Measurements from ENCODE around the gene CYTH1. TPM values are rescaled to one million over a fixed set of nuclear protein-coding genes. Genes with fewer than 3 reads are reported as not detected.

CYTH1 gene
- total and polyA plus RNA-seq, 8 donors, result 18.3 to 34.4 (median 23.5) TPM

DNA sequence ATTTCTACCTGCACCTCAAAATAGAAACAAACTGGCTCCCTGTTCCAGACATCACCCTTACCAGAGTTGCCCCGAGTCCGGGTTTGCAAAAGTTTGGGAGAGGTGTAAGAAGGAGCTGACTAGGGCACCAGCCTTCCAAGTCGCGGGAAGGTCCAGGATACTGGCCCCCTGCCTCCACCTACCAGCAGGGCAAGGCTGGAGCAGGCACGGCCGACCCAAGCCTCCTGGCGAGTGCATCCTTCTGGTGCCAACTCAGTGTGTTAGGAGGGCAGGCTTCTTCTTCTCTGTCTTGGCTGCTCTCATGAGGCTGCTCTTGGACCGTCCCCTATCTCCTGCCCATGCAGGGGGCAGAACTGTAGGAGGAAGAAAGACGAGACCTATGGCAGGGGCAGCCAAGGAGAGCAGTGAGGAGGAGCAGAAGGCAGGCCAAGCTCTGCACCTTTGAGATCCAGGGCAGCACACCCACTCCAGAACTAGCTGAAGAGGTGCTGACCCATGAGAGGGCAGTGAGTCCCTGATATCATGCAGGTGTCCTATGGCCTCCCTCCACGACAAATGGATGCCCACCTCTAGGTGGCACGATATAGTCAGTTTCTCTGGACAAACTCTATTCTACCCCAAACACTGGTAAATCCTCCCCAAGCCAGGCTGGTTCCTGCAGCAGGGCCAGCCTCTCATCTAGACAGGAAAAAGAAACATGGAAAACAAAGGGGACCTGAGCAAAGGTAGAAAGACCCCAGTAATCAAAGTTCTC, 54.4 kb downstream of the CYTH1 start:
- no peak overlapping the region for H3K27ac ChIP-seq
- 68 to 77% methylated on average over 11 of the region's 11 CpGs for WGBS, 2 donors
- peaks cover 0 to 15% (median 5%) of the 10 kb centered on the region in 3 donors for H3K4me1 ChIP-seq

DNA sequence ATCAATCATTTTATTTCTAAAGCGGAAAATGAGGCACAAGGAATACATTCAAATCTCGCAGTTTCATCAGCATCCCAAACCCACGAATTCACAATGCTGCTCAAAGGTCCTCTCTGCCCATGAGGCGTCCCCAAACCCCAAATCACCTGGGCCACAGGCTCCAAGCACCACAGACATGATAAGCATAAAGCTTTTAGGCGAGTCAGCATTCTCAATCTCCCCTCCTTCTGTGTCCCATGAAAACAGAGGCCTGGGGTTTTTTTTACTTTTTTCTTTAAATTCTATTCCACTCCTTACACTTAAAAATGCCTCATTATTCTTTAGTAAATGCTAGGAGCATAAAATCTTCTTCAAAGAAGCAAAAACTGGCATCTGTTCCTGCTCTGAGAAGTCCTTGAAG, 55.0 kb downstream of the CYTH1 start:
- Histone ChIP-seq H3K4me3 (no peak overlapping the region), H3K27ac (no peak overlapping the region), H3K4me1 (peaks cover 0 to 15% (median 5%) of the 10 kb centered on the region in 3 donors), H3K9me3 (no peaks in the 10 kb centered on the region), H3K27me3 (no peaks in the 10 kb centered on the region), H3K36me3 (no peaks in the 10 kb centered on the region)
- 87 to 91% methylated on average over 5 of the region's 5 CpGs for WGBS, 2 donors
- TF ChIP-seq, protein P1, sequence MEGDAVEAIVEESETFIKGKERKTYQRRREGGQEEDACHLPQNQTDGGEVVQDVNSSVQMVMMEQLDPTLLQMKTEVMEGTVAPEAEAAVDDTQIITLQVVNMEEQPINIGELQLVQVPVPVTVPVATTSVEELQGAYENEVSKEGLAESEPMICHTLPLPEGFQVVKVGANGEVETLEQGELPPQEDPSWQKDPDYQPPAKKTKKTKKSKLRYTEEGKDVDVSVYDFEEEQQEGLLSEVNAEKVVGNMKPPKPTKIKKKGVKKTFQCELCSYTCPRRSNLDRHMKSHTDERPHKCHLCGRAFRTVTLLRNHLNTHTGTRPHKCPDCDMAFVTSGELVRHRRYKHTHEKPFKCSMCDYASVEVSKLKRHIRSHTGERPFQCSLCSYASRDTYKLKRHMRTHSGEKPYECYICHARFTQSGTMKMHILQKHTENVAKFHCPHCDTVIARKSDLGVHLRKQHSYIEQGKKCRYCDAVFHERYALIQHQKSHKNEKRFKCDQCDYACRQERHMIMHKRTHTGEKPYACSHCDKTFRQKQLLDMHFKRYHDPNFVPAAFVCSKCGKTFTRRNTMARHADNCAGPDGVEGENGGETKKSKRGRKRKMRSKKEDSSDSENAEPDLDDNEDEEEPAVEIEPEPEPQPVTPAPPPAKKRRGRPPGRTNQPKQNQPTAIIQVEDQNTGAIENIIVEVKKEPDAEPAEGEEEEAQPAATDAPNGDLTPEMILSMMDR (IDR thresholded peaks at IDR 0.05), result no peak
- FAIRE-seq (no peak), DNase-seq (no peak), ATAC-seq (no peak)
- intact Hi-C loops (cut with DNase I), result no loop called here

More for the DNA sequence above, 54.4 kb downstream of the CYTH1 start:
- no peak for FAIRE-seq
- intact Hi-C loops (cut with DNase I), result no loop called here
- no peaks in the 10 kb centered on the region for H3K27me3 ChIP-seq
- no peak for ATAC-seq
- DNase-seq, result no peak
- H3K4me3 ChIP-seq, result no peak overlapping the region
- no peaks in the 10 kb centered on the region for H3K36me3 ChIP-seq
- no peaks in the 10 kb centered on the region for H3K9me3 ChIP-seq
- TF ChIP-seq, protein P1 (IDR thresholded peaks at IDR 0.05), result no peak

DNA sequence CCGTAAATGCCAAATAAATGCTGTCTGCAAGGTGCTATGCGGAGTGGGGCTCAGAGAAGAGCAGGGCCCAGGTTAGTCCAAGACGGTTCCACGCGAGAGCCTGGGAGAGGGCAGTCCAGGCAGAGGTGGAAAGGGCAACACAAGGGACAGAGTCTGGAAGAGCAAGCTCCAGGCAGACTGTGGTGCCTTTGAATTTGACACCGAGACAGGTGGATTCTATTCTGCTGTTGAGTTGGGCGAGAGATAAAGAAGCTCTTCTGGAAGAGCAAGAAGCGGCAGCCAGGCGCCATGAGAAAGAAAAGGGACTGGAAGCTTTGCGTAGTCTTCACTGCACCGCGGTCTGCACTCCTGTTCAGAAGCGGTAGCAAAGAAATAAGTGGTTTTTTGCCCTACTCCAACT, 55.6 kb downstream of the CYTH1 start:
- H3K36me3 ChIP-seq, result no peaks in the 10 kb centered on the region
- H3K27me3 ChIP-seq, result no peaks in the 10 kb centered on the region
- no peak overlapping the region for H3K4me3 ChIP-seq
- TF ChIP-seq, protein P1 (IDR thresholded peaks at IDR 0.05), result no peak
- no peak for DNase-seq
- no peak for ATAC-seq
- no peak overlapping the region for H3K27ac ChIP-seq
- no peak for FAIRE-seq
- peaks cover 0 to 15% (median 5%) of the 10 kb centered on the region in 3 donors for H3K4me1 ChIP-seq
- 96 to 98% methylated on average over 13 of the region's 13 CpGs for WGBS, 2 donors
- no peaks in the 10 kb centered on the region for H3K9me3 ChIP-seq
- intact Hi-C loops (cut with DNase I), result no loop called here

DNA sequence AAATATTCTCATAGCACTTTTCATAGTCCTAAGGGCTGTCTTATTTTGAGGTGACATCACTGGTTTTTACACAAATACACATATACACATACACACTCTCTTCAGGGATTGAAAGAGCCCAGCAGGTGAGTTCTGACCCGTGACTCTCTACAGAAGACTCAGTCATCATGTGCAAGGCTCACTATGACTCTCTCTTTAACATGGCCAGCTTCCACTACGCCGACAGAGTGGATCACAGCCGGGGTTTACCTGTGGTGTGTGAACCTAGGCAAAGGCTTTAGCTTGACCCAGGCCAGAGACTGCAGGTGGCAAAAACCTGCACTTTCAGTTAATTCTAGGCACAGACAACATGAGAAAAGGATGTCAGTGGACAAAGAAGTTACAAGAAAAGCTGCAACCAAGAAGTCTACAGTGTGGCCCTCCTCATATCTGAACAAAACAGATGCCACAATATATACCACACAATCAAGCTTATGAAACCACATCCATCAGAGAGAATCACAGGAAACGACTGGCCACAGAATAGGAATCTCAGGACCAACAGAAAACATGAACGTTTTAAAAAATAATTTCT, 56.5 kb downstream of the CYTH1 start:
- TF ChIP-seq, protein P1 (IDR thresholded peaks at IDR 0.05), result no peak
- no peaks in the 10 kb centered on the region for H3K9me3 ChIP-seq
- no peak overlapping the region for H3K4me3 ChIP-seq
- ATAC-seq (no peak), DNase-seq (no peak), FAIRE-seq (no peak)
- no peaks in the 10 kb centered on the region for H3K27me3 ChIP-seq
- no peaks in the 10 kb centered on the region for H3K36me3 ChIP-seq
- H3K27ac ChIP-seq, result no peak overlapping the region
- peaks cover 0 to 15% (median 5%) of the 10 kb centered on the region in 3 donors for H3K4me1 ChIP-seq
- 74 to 77% methylated on average over 6 of the region's 6 CpGs for WGBS, 2 donors
- intact Hi-C loops (cut with DNase I), result no loop called here

DNA sequence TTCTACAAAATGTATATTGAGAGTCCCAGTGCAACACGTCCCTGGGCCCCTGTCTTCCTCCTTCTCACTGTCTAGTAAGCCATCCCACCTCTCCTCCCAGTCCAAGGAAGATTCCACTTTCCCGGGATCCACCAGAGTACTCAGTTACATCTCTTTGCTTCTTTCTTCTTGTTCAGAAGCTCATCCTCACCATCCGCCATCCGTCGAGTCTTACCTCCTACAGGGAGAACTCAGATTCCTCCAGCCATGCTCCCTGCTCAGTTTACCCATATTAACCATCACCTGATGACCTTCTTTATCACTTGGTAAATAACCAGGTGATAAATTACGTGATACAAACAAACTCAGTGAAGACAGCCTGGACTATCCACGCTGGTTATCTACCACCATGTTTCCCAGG, 57.1 kb downstream of the CYTH1 start:
- Histone ChIP-seq H3K4me3 (no peak overlapping the region), H3K36me3 (no peaks in the 10 kb centered on the region), H3K9me3 (no peaks in the 10 kb centered on the region), H3K27ac (no peak overlapping the region), H3K27me3 (no peaks in the 10 kb centered on the region), H3K4me1 (peaks cover 0 to 15% (median 5%) of the 10 kb centered on the region in 3 donors)
- no peak for DNase-seq
- TF ChIP-seq, protein P1 (IDR thresholded peaks at IDR 0.05), result no peak
- WGBS, 2 donors, result 67 to 70% methylated on average over 7 of the region's 7 CpGs
- FAIRE-seq, result no peak
- ATAC-seq, result no peak
- intact Hi-C loops (cut with DNase I), result no loop called here

Data from pancreas (tissue), 10 donors.